Adrenal gland (tissue), 12 donors: ENCODE measurements around the gene CD74. TPM values are rescaled to one million over a fixed set of nuclear protein-coding genes. Genes with fewer than 3 reads are reported as not detected.
A peak's percentile ranks its signal among the peaks of the same experiment; 100 is the strongest.

Experiments
- DNase-seq, 7 donors: peaks; one replicate each; pipeline ENCODE4 v3.0.0-alpha.2; 2019 to 2020
- H3K27ac ChIP-seq, 5 donors: fragments of 200-600 bp; sonication (generic) in 4 of 5; 1 replicate in 3 of 5; 2 replicates in 2 of 5; pipeline versions ENCODE4 v1.5.1 to v1.8.0; 2016 to 2020; ENCODE audit warnings: mild to moderate bottlenecking in 1 of 5
- H3K27me3 ChIP-seq: fragments of 200-600 bp; 2 replicates; pipeline ENCODE4 v1.8.0; 2021
- H3K36me3 ChIP-seq, 2 donors: fragments of 200-600 bp; replicated peaks in 1 of 2; 1 replicate in 1 of 2; 2 replicates in 1 of 2; pipeline versions ENCODE4 v1.5.1 to v1.8.0; 2018 to 2022
- H3K4me1 ChIP-seq, 2 donors: fragments of 200-600 bp; replicated peaks in 1 of 2; 1 replicate in 1 of 2; 2 replicates in 1 of 2; pipeline versions ENCODE4 v1.5.1 to v1.8.0; 2018 to 2021
- H3K4me3 ChIP-seq, 4 donors: fragments of 200-600 bp; sonication (generic) in 3 of 4; one replicate each; pipeline ENCODE4 v1.5.1; 2016 to 2018
- H3K9me3 ChIP-seq, 3 donors: fragments of 200-600 bp; sonication (generic) in 1 of 3; replicated peaks in 1 of 3; 1 replicate in 2 of 3; 2 replicates in 1 of 3; pipeline versions ENCODE4 v1.5.1 to v1.8.0; 2016 to 2021
- POLR2A ChIP-seq, 2 donors: fragments of 450-650 bp; IDR thresholded peaks; one replicate each; pipeline ENCODE4 v1.6.1; 2017; ENCODE audit warnings: antibody characterized with exemption in 2 of 2, mild to moderate bottlenecking in 2 of 2, moderate library complexity in 1 of 2
- WGBS, 4 donors: extraction: QIAGEN DNeasy Blood & Tissue Kit in 2 of 4; methylation state at CpG; one replicate each; pipeline versions ENCODE4 v1.1.5 to v1.1.7; 2013 to 2017; 5-methylcytosine and 5-hydroxymethylcytosine counted together
- intact Hi-C, 2 donors: fragments of 100-400 bp; cut with DNase I; formaldehyde crosslinking; loops; one replicate each; pipeline versions ENCODE4 v1.14.1 to v1.15.0; 2022 to 2023
- polyA plus RNA-seq, 3 donors: library from polyadenylated mRNA; stranded (reverse); fragments of 200-250 nt in 2 of 3; fragments of 350-450 nt in 1 of 3; fragmentation: Illumina TruSeq in 1 of 3; extraction: RNeasy Lipid Tissue Mini Kit (QIAGEN cat#74804) in 1 of 3; gene quantifications; one replicate each; pipeline ENCODE4 v1.2.3, GENCODE V29; 2013 to 2014
- total RNA-seq, 9 donors: library from RNA; depleted of rRNA in 4 of 9; stranded (reverse); fragments of >200 nt in 4 of 9; fragments of 120-200 nt in 1 of 9; fragmentation: NEBNext Ultra II Directional in 1 of 9; extraction: Animal tissue kit (Norgen Biotek cat#: 25700) in 1 of 9; gene quantifications; one replicate each; pipeline versions ENCODE4 v1.1.0 to v1.2.4, GENCODE V29; 2013 to 2023
- TF ChIP-seq, protein P1 (sequence below), 6 experiments: fragments of 450-650 bp in 4 of 6; fragments of 200-600 bp in 2 of 6; sonication (generic) in 1 of 6; IDR thresholded peaks; 1 replicate in 5 of 6; 2 replicates in 1 of 6; pipeline versions ENCODE4 v1.5.1 to v1.8.0; 2016 to 2021; ENCODE audit warnings: antibody characterized with exemption in 6 of 6, mild to moderate bottlenecking in 2 of 6, moderate library complexity in 1 of 6
- donor health status: healthy with polysubstance abuse.
- donor health status: Bipolar disorder and iron deficiency.
- donor health status: DM: yes; HTN: yes; CAD: no.
- donor health status: DM: no; HTN: no; CAD: no.
- donor health status: DM: no; HTN: no; CAD: no.
- donor health status: DM: yes; HTN: yes; CAD: no.

The CD74 gene
- total and polyA plus RNA-seq, 12 donors, result 71.4 to 3,185 (median 1,084) TPM

GRCh38 chr5:150357326-150358260 lies 55.1 kb downstream of the CD74 start, which contains the start of gene TCOF1:
Gene TCOF1 (plus strand): TSS chr5:150357697. CDS start chr5:150357747, 50 bp downstream.
- peak; percentile 96 to 98 (median 97) for DNase-seq
- Histone ChIP-seq H3K4me1 (peaks cover 7 to 19% of the 10 kb centered on the region in 2 donors), H3K27ac (peak within 1 kb of the TSS in 3 of 5 donors; percentile 19 to 49 (median 33)), H3K36me3 (peaks cover 0 to 16% of the 10 kb centered on the region in 2 donors), H3K4me3 (peak within 1 kb of the TSS in 3 of 4 donors; percentile 25 to 87 (median 73)), H3K9me3 (no peaks in the 10 kb centered on the region), H3K27me3 (no peaks in the 10 kb centered on the region)
- WGBS, 4 donors, result 0 to 1% (median 0%) methylated on average over 12 to 90 of the region's 90 CpGs
- TF ChIP-seq, protein P1, sequence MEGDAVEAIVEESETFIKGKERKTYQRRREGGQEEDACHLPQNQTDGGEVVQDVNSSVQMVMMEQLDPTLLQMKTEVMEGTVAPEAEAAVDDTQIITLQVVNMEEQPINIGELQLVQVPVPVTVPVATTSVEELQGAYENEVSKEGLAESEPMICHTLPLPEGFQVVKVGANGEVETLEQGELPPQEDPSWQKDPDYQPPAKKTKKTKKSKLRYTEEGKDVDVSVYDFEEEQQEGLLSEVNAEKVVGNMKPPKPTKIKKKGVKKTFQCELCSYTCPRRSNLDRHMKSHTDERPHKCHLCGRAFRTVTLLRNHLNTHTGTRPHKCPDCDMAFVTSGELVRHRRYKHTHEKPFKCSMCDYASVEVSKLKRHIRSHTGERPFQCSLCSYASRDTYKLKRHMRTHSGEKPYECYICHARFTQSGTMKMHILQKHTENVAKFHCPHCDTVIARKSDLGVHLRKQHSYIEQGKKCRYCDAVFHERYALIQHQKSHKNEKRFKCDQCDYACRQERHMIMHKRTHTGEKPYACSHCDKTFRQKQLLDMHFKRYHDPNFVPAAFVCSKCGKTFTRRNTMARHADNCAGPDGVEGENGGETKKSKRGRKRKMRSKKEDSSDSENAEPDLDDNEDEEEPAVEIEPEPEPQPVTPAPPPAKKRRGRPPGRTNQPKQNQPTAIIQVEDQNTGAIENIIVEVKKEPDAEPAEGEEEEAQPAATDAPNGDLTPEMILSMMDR (IDR thresholded peaks at IDR 0.05), result no peak
- TF ChIP-seq POLR2A (IDR thresholded peaks at IDR 0.05), result peak; percentile 31 to 34
- intact Hi-C loops, result no loop called here

- Histone ChIP-seq H3K36me3 (peaks cover 0 to 7% of the 10 kb centered on the region in 2 donors), H3K4me3 (peak overlapping the region in 1 of 4 donors; percentile 73), H3K4me1 (peaks cover 7 to 19% of the 10 kb centered on the region in 2 donors), H3K27ac (peak overlapping the region in 1 of 5 donors; percentile 19), H3K27me3 (no peaks in the 10 kb centered on the region), H3K9me3 (no peaks in the 10 kb centered on the region)
- 50 to 59% (median 57%) methylated on average over 10 of the region's 10 CpGs for WGBS, 4 donors
- intact Hi-C loops, result no loop called here
- TF ChIP-seq, protein P1 (IDR thresholded peaks at IDR 0.05), result no peak
- no peak for TF ChIP-seq POLR2A (IDR thresholded peaks at IDR 0.05)
- DNase-seq, result peak in 1 of 7 donors; percentile 54
These were observed 56.0 kb downstream of the CD74 start for GRCh38 chr5:150356575-150357294.

- intact Hi-C loops, result no loop called here
- Histone ChIP-seq H3K27me3 (no peaks in the 10 kb centered on the region), H3K36me3 (no peaks in the 10 kb centered on the region), H3K4me3 (no peak overlapping the region), H3K4me1 (peaks cover 10 to 22% of the 10 kb centered on the region in 2 donors), H3K27ac (no peak overlapping the region), H3K9me3 (no peaks in the 10 kb centered on the region)
- WGBS, 4 donors, result 88 to 94% (median 92%) methylated on average over 2 of the region's 2 CpGs
- TF ChIP-seq POLR2A (IDR thresholded peaks at IDR 0.05), result no peak
- TF ChIP-seq, protein P1 (IDR thresholded peaks at IDR 0.05), result no peak
- no peak for DNase-seq
These were observed 56.9 kb downstream of the CD74 start for GRCh38 chr5:150355791-150356190.
